ENCODE results near the gene TICAM2. TPM values are rescaled to one million over a fixed set of nuclear protein-coding genes. Genes with fewer than 3 reads are reported as not detected.

TICAM2 gene
- total RNA-seq, 1 experiment from 2014 or later, result 0.24 TPM

GRCh38 chr5:115530426-115530825, 71.9 kb downstream of the TICAM2 start:
- H4K20me1 ChIP-seq (ENCODE audit: control insufficient read depth, insufficient read depth, insufficient read length), result no peaks in the 10 kb centered on the region
- Mint-ChIP-seq H3K4me1 (peaks cover 16 to 21% of the 10 kb centered on the region in 2 experiments), H3K27me3 (ENCODE audit: low read depth) (no peaks in the 10 kb centered on the region), H3K9me3 (no peaks in the 10 kb centered on the region; a peak in 1 of 5 replicates), H3K36me3 (ENCODE audit: insufficient read depth in 1 of 3, low read depth in 3 of 3) (peaks cover 8 to 17% (median 13%) of the 10 kb centered on the region in 3 experiments; a peak in 6 of 7 replicates), H3K4me3 (no peak overlapping the region), H3K27ac (no peak overlapping the region)
- no peak for DNase-seq
- H2BK20ac ChIP-seq (ENCODE audit: low read depth, low read length, poor library complexity, severe bottlenecking), result no peak overlapping the region
- no peak overlapping the region for H3K18ac ChIP-seq (ENCODE audit: insufficient read length, low read depth, low read length)
- no peak overlapping the region for H2AFZ ChIP-seq (ENCODE audit: low read length)
- no peak overlapping the region for H3T11ph ChIP-seq (ENCODE audit: low read length)
- no peak overlapping the region for H3K9ac ChIP-seq (ENCODE audit: extremely low read depth, insufficient read length, low read length)
- H3K23me2 ChIP-seq (ENCODE audit: insufficient read length, low read depth, low read length, poor library complexity, severe bottlenecking), result no peaks in the 10 kb centered on the region
- H3K79me2 ChIP-seq (ENCODE audit: insufficient read depth, low read length), result peaks cover 10% of the 10 kb centered on the region; the same call in 1 of the 2 replicates
- no peak overlapping the region for H4K8ac ChIP-seq (replicated peaks; ENCODE audit: insufficient read length, low read depth, low read length)
- H4K91ac ChIP-seq (ENCODE audit: insufficient read length, low read depth, low read length), result no peak overlapping the region
- no peak overlapping the region for H3K4ac ChIP-seq (ENCODE audit: low read depth, low read length)
- H3K4me2 ChIP-seq (ENCODE audit: insufficient read depth, insufficient read length, low read length), result no peak overlapping the region
- no peak overlapping the region for H2AK5ac ChIP-seq (ENCODE audit: insufficient read length, low read length)
- H3K4me1 ChIP-seq (ENCODE audit: insufficient read depth, low read length), result no peaks in the 10 kb centered on the region
- peaks cover 2% of the 10 kb centered on the region for H3K79me1 ChIP-seq (ENCODE audit: insufficient read depth, low read depth, low read length, poor library complexity, severe bottlenecking)
- H3K9me3 ChIP-seq (ENCODE audit: control insufficient read depth, low read depth, low read length), result no peaks in the 10 kb centered on the region
- H2BK15ac ChIP-seq (ENCODE audit: low read depth, low read length), result no peak overlapping the region
- no CpG with 5 or more reads among the region's 3 CpGs for WGBS (ENCODE audit: extremely low coverage, insufficient read length, low lambda C conversion rate)
- H3K27me3 ChIP-seq (ENCODE audit: insufficient read depth, low read length), result no peaks in the 10 kb centered on the region
- H3K27ac ChIP-seq (ENCODE audit: insufficient read length, low read depth, low read length), result no peak overlapping the region
- H3K23ac ChIP-seq (ENCODE audit: insufficient read length, low read depth, low read length), result no peak overlapping the region
- no peak overlapping the region for H2BK120ac ChIP-seq (ENCODE audit: low read depth, low read length, poor library complexity, severe bottlenecking)
- TF ChIP-seq CTCF (conservative IDR thresholded peaks at IDR 0.05), result no peak
- no peak overlapping the region for H3K14ac ChIP-seq (ENCODE audit: insufficient read depth, low read length)
- H3K56ac ChIP-seq (ENCODE audit: insufficient read length, low read depth, low read length), result no peak overlapping the region
- no peak overlapping the region for H4K5ac ChIP-seq (ENCODE audit: insufficient read length, low read depth, low read length)
- no peak overlapping the region for H2BK12ac ChIP-seq (ENCODE audit: insufficient read length, low read depth, low read length)
- no peak overlapping the region for H2BK5ac ChIP-seq (ENCODE audit: insufficient read length, low read length)

Other genes starting within 250 kb of the TICAM2 start
- 15.2 and 16.1 TPM in 2 replicates for gene FEM1C, start 57.7 kb downstream of the TICAM2 start, total RNA-seq (2021)
- 68.8 and 70.0 TPM in 2 replicates for gene TMED7, start 23.6 kb upstream of the TICAM2 start, total RNA-seq (2021)
- 11.2 and 12.2 TPM in 2 replicates for gene CDO1, start 214.2 kb upstream of the TICAM2 start, total RNA-seq (2021)
- 46.3 and 52.9 TPM in 2 replicates for gene ATG12, start 239.1 kb upstream of the TICAM2 start, total RNA-seq (2021)
- 74.5 and 78.4 TPM in 2 replicates for gene AP3S1, start 239.5 kb upstream of the TICAM2 start, total RNA-seq (2021)

Data from H9 (cell line).